Gastroesophageal sphincter (tissue), 3 donors: ENCODE data around the gene MPZL1.

ENCODE experiments used
- CTCF ChIP-seq, 4 experiments: fragments of 200-600 bp in 2 of 4; fragments of 450-650 bp in 2 of 4; sonication (generic) in 1 of 4; IDR thresholded peaks; one replicate each; pipeline ENCODE4 v1.5.1; 2017 to 2019; ENCODE audit warnings: antibody characterized with exemption in 4 of 4, mild to moderate bottlenecking in 2 of 4, moderate library complexity in 2 of 4
- POLR2A ChIP-seq, 2 donors: fragments of 450-650 bp; IDR thresholded peaks; one replicate each; pipeline ENCODE4 v1.6.1; 2017; ENCODE audit warnings: antibody characterized with exemption in 2 of 2, mild to moderate bottlenecking in 2 of 2, moderate library complexity in 1 of 2
- POLR2AphosphoS5 ChIP-seq: sonication (generic); formaldehyde crosslinking; IDR thresholded peaks from one replicate; pipeline ENCODE4 v1.6.1; 2017; ENCODE audit warnings: antibody characterized with exemption

DNA sequence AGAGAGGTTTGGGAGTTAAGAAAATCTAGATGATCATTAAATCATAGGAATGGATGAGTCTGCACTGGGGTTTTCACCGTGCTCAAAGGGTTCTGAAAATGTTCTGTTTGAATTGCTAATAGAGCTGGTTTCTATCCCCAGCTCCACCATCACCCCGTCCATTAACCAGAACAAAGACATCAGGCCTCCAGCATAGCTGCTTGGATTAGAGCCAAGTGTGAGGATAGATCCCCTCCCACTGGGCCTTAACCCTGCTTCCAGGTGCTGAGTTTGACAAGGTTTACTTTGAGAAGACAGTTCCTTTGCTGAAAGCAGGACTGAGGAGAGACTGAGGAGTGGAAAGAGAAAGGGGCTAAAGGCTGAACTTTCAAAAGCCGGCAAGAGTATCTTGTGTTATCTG lies 48.3 kb downstream of the MPZL1 start:
- TF ChIP-seq POLR2A (IDR thresholded peaks at IDR 0.05) = no peak
- no peak for TF ChIP-seq POLR2AphosphoS5
- no peak for TF ChIP-seq CTCF (IDR thresholded peaks at IDR 0.05)
